Prostate gland (tissue), 2 donors: Measurements from ENCODE around the gene PDE8A. TPM values are rescaled to one million over a fixed set of nuclear protein-coding genes. Genes with fewer than 3 reads are reported as not detected.

Experiments
- DNase-seq: peaks from one replicate; pipeline ENCODE4 v3.0.0-alpha.2; 2019; ENCODE audit warnings: low spot score
- H3K27ac ChIP-seq, 2 donors: fragments of 200-600 bp; sonication (generic); 2 replicates each; pipeline ENCODE4 v1.5.1; 2017 to 2019
- H3K27me3 ChIP-seq: fragments of 200-600 bp; sonication (generic); replicated peaks from 2 replicates; pipeline ENCODE4 v1.5.1; 2019; ENCODE audit not compliant: insufficient read depth
- H3K36me3 ChIP-seq, 2 donors: fragments of 200-600 bp; sonication (generic); 1 replicate in 1 of 2; 2 replicates in 1 of 2; pipeline versions ENCODE4 v1.5.1 to v1.8.1; 2017 to 2019
- H3K4me1 ChIP-seq: fragments of 200-600 bp; sonication (generic); replicated peaks from 2 replicates; pipeline ENCODE4 v1.5.1; 2019
- H3K4me3 ChIP-seq, 2 donors: fragments of 200-600 bp; sonication (generic); 2 replicates each; pipeline ENCODE4 v1.5.1; 2017 to 2019
- H3K9me3 ChIP-seq: fragments of 200-600 bp; sonication (generic); 2 replicates; pipeline ENCODE4 v1.5.1; 2017
- POLR2A ChIP-seq: fragments of 450-650 bp; IDR thresholded peaks from one replicate; pipeline ENCODE4 v1.6.1; 2016; ENCODE audit warnings: antibody characterized with exemption, mild to moderate bottlenecking
- POLR2AphosphoS5 ChIP-seq: sonication (generic); formaldehyde crosslinking; IDR thresholded peaks from one replicate; pipeline ENCODE4 v1.6.1; 2017; ENCODE audit warnings: antibody characterized with exemption
- WGBS: methylation state at CpG from one replicate; pipeline ENCODE4 v1.1.5; 2018; 5-methylcytosine and 5-hydroxymethylcytosine counted together
- intact Hi-C: fragments of 100-400 bp; cut with DNase I; formaldehyde crosslinking; loops from one replicate; pipeline ENCODE4 v1.14.2; 2022
- total RNA-seq, 2 donors: library from RNA; depleted of rRNA; stranded (reverse); fragments of >200 nt; gene quantifications; one replicate each; pipeline ENCODE4 v1.1.0, GENCODE V29; 2016
- TF ChIP-seq, protein P1 (sequence below), 4 experiments: fragments of 200-600 bp in 2 of 4; fragments of 450-650 bp in 2 of 4; sonication (generic) in 2 of 4; IDR thresholded peaks; 1 replicate in 3 of 4; 2 replicates in 1 of 4; pipeline ENCODE4 v1.5.1; 2016 to 2019; ENCODE audit warnings: antibody characterized with exemption in 4 of 4, mild to moderate bottlenecking in 2 of 4, moderate library complexity in 2 of 4

PDE8A gene
- total RNA-seq, 2 donors from 2014 or later: 28.3 to 52.7 TPM

DNA sequence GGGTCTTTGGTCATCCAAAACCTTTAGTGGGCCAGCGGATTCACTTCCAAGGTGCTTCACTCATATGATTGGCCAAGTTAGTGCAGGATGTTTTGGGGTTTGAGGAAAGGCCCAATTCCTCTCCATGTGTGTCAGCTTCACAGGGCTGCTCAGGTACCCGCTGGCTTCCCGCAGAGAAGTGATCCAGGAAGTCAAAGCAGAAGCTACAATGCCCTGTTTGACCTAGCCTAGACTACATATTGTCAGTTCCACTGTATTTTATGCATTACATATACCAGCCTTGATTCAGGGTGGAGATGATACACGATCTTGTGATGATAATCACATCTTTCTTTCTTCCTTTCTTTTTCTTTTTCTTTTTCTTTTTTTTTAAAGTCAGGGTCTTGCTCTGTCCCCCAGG, 32.1 kb downstream of the PDE8A start:
- no peak for DNase-seq
- TF ChIP-seq, protein P1, sequence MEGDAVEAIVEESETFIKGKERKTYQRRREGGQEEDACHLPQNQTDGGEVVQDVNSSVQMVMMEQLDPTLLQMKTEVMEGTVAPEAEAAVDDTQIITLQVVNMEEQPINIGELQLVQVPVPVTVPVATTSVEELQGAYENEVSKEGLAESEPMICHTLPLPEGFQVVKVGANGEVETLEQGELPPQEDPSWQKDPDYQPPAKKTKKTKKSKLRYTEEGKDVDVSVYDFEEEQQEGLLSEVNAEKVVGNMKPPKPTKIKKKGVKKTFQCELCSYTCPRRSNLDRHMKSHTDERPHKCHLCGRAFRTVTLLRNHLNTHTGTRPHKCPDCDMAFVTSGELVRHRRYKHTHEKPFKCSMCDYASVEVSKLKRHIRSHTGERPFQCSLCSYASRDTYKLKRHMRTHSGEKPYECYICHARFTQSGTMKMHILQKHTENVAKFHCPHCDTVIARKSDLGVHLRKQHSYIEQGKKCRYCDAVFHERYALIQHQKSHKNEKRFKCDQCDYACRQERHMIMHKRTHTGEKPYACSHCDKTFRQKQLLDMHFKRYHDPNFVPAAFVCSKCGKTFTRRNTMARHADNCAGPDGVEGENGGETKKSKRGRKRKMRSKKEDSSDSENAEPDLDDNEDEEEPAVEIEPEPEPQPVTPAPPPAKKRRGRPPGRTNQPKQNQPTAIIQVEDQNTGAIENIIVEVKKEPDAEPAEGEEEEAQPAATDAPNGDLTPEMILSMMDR (IDR thresholded peaks at IDR 0.05): no peak
- TF ChIP-seq POLR2AphosphoS5 (no peak), POLR2A (no peak)
- H3K4me3 ChIP-seq: no peak overlapping the region
- WGBS: 95% methylated on average over 4 of the region's 4 CpGs
- H3K27ac ChIP-seq: no peak overlapping the region
- H3K4me1 ChIP-seq: no peaks in the 10 kb centered on the region
- intact Hi-C loops: no loop called here
- no peaks in the 10 kb centered on the region for H3K36me3 ChIP-seq
- no peaks in the 10 kb centered on the region for H3K27me3 ChIP-seq
- no peaks in the 10 kb centered on the region for H3K9me3 ChIP-seq

DNA sequence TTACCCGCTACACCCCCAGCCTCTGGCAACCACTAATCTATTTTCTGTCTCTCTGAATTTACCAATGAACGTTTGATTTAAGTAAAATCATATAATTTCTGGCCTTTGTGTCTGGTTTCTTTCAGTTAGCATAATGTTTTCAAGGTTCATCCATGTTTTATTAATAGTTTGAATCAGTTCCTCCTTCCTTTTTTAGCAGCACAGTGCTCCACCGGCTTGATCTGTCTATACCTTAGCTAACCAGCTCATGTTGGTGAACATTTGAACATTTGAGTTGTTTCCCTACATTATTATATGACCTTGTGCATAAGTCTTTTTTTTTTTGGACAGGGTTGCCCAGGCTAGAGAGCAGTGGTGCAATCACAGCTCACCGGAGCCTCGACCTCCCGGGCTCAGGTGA, 33.3 kb downstream of the PDE8A start:
- no peaks in the 10 kb centered on the region for H3K4me1 ChIP-seq
- H3K36me3 ChIP-seq: no peaks in the 10 kb centered on the region
- TF ChIP-seq, protein P1 (IDR thresholded peaks at IDR 0.05): no peak
- no peak for TF ChIP-seq POLR2A
- TF ChIP-seq POLR2AphosphoS5: no peak
- no peak overlapping the region for H3K27ac ChIP-seq
- DNase-seq: no peak
- 87% methylated on average over 6 of the region's 6 CpGs for WGBS
- H3K9me3 ChIP-seq: no peaks in the 10 kb centered on the region
- intact Hi-C loops: no loop called here
- H3K4me3 ChIP-seq: no peak overlapping the region
- no peaks in the 10 kb centered on the region for H3K27me3 ChIP-seq

DNA sequence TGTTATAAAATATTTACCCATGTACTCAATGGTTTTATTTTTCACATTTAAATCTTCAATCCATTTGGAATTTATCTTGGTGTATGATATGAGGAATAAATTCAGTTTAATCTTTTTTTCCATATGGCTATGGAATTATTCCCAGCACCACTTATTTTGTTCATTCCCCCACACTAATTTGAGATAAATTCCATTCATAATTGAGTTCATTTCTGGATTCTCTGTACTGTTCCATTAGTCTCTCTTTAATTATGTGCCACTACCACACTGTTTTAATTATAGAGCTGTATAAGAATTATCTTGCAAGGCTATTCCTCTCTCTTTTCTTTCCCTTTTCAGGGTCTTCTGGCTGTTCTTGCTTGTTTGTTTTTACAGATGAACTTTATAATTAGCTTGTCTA, 34.6 kb downstream of the PDE8A start:
- intact Hi-C loops: no loop called here
- no peaks in the 10 kb centered on the region for H3K27me3 ChIP-seq
- TF ChIP-seq POLR2AphosphoS5 (no peak), POLR2A (no peak)
- TF ChIP-seq, protein P1 (IDR thresholded peaks at IDR 0.05): no peak
- DNase-seq: no peak
- no peaks in the 10 kb centered on the region for H3K36me3 ChIP-seq
- no peaks in the 10 kb centered on the region for H3K9me3 ChIP-seq
- no peak overlapping the region for H3K27ac ChIP-seq
- no peaks in the 10 kb centered on the region for H3K4me1 ChIP-seq
- no peak overlapping the region for H3K4me3 ChIP-seq

DNA sequence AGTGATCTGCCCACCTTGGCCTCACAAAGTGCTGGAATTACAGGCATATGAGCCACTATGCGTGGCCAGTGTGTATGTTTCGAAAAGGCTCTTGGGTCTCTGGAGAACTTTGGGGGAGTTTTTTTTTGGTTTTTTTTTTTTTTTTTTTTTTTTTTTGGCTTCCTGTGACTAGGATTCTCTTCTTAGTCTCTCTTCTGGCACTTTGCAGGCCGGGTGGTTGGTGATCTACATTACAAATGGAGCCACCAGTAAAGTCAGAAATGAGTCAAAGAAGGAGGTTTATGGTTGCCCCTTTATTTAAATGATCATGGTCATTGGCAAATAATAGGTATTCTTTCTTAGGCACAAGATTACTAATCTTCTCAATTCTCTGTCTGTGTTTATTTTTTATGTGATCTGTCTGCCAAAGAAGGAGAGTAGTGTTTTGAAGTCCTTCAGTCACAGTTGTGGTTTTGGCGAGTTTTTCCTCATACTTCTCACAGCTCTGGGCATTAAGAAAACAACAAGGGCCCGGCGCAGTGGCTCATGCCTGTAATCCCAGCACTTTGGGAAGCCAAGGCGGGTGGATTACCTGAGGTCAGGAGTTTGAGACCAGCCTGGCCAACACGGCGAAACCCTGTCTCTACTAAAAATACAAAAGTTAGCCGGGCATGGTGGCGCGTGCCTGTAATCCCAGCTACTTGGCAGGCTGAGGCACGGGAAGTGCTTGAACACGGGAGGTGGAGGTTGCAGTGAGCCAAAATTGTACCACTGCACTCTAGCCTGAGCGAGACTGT, 38.3 kb downstream of the PDE8A start:
- H3K4me1 ChIP-seq: no peaks in the 10 kb centered on the region
- no peak for DNase-seq
- H3K27me3 ChIP-seq: no peaks in the 10 kb centered on the region
- no peaks in the 10 kb centered on the region for H3K36me3 ChIP-seq
- no peak overlapping the region for H3K4me3 ChIP-seq
- WGBS: 68% methylated on average over 15 of the region's 15 CpGs
- intact Hi-C loops: no loop called here
- TF ChIP-seq POLR2A (no peak), POLR2AphosphoS5 (no peak)
- TF ChIP-seq, protein P1 (IDR thresholded peaks at IDR 0.05): no peak
- no peak overlapping the region for H3K27ac ChIP-seq
- H3K9me3 ChIP-seq: no peaks in the 10 kb centered on the region

DNA sequence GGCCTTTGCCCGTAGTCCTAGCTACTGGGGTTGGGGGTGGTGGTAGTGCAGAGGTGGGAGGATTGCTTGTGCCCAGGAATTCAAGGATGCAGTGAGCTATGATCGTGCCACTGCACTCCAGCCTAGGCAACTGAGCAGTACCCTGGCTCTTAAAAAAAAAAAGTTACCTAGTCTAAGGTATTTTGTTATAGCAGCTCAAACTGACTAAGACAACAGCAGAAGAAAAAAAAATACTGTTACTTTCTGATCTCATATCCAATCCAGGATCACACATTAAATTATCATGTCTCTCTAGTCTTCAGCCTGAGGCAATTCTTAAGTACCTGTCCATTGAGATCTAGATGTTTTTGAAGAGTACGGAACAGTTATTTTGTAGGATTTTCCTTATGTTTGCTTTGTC, 39.8 kb downstream of the PDE8A start:
- no peak overlapping the region for H3K4me3 ChIP-seq
- H3K4me1 ChIP-seq: peaks cover 4% of the 10 kb centered on the region
- intact Hi-C loops: no loop called here
- DNase-seq: no peak
- H3K9me3 ChIP-seq: no peaks in the 10 kb centered on the region
- WGBS: 97% methylated on average over 3 of the region's 3 CpGs
- no peaks in the 10 kb centered on the region for H3K27me3 ChIP-seq
- TF ChIP-seq POLR2AphosphoS5 (no peak), POLR2A (no peak)
- TF ChIP-seq, protein P1 (IDR thresholded peaks at IDR 0.05): no peak
- H3K27ac ChIP-seq: no peak overlapping the region
- no peaks in the 10 kb centered on the region for H3K36me3 ChIP-seq
